Neuronal stem cell (in vitro differentiated cells): ENCODE measurements around the gene ZIC4.

ENCODE experiments used
- DNase-seq: peaks from one replicate; pipeline ENCODE4 v3.0.0-alpha.2; 2013; ENCODE audit warnings: low spot score
- H2AFZ ChIP-seq: one replicate; pipeline ENCODE4 v1.6.1; 2013; ENCODE audit warnings: mild to moderate bottlenecking, low read length, inconsistent platforms
- H2AK5ac ChIP-seq: 2 replicates; pipeline ENCODE4 v1.6.1; 2013; ENCODE audit warnings: low read depth, mild to moderate bottlenecking, inconsistent platforms, low read length, moderate library complexity, mixed read lengths
- H2BK120ac ChIP-seq: 2 replicates; pipeline ENCODE4 v1.6.1; 2013; ENCODE audit warnings: low read depth, mild to moderate bottlenecking, inconsistent platforms, low read length, moderate library complexity, mixed read lengths
- H2BK12ac ChIP-seq: one replicate; pipeline ENCODE4 v1.6.1; 2013; ENCODE audit warnings: low read length, inconsistent platforms
- H2BK15ac ChIP-seq: 2 replicates; pipeline ENCODE4 v1.6.1; 2013; ENCODE audit warnings: mild to moderate bottlenecking, low read length, inconsistent platforms, mixed read lengths
- H2BK5ac ChIP-seq: one replicate; pipeline ENCODE4 v1.6.1; 2013; ENCODE audit warnings: inconsistent platforms, mild to moderate bottlenecking, low read length, moderate library complexity
- H3K14ac ChIP-seq: one replicate; pipeline ENCODE4 v1.6.1; 2013; ENCODE audit warnings: low read length, inconsistent platforms
- H3K18ac ChIP-seq: 2 replicates; pipeline ENCODE4 v1.6.1; 2013; ENCODE audit warnings: low read length, inconsistent platforms
- H3K23ac ChIP-seq: 2 replicates; pipeline ENCODE4 v1.6.1; 2013; ENCODE audit warnings: low read depth, mild to moderate bottlenecking, mixed read lengths, low read length, inconsistent platforms; ENCODE audit not compliant: poor library complexity
- H3K27ac ChIP-seq: replicated peaks from 3 replicates; pipeline ENCODE4 v1.5.1; 2013; ENCODE audit warnings: low read length, inconsistent platforms
- H3K27me3 ChIP-seq, 3 experiments: 2 replicates each; pipeline ENCODE4 v1.6.1; 2013; ENCODE audit warnings: low read length in 3 of 3, mild to moderate bottlenecking in 2 of 3, inconsistent platforms in 1 of 3, low read depth in 1 of 3, mixed read lengths in 1 of 3, moderate library complexity in 1 of 3; ENCODE audit not compliant: control insufficient read depth in 3 of 3, insufficient read depth in 3 of 3
- H3K36me3 ChIP-seq, 2 donors: replicated peaks in 1 of 2; 2 replicates each; pipeline ENCODE4 v1.6.1; 2013; ENCODE audit warnings: low read length in 2 of 2; ENCODE audit not compliant: control insufficient read depth in 2 of 2, insufficient read depth in 2 of 2
- H3K4ac ChIP-seq: 2 replicates; pipeline ENCODE4 v1.6.1; 2013; ENCODE audit warnings: inconsistent platforms, mild to moderate bottlenecking, low read length, moderate library complexity
- H3K4me1 ChIP-seq, 2 donors: 1 replicate in 1 of 2; 2 replicates in 1 of 2; pipeline ENCODE4 v1.6.1; 2013; ENCODE audit warnings: low read length in 2 of 2, low read depth in 1 of 2; ENCODE audit not compliant: control insufficient read depth in 2 of 2, insufficient read depth in 1 of 2
- H3K4me2 ChIP-seq: one replicate; pipeline ENCODE4 v1.6.1; 2013; ENCODE audit warnings: mild to moderate bottlenecking, low read length, inconsistent platforms; ENCODE audit not compliant: insufficient read depth, poor library complexity, severe bottlenecking
- H3K4me3 ChIP-seq, 2 donors: 2 replicates each; pipeline ENCODE4 v1.5.1; 2013; ENCODE audit warnings: low read length in 2 of 2, mild to moderate bottlenecking in 2 of 2, inconsistent platforms in 1 of 2, moderate library complexity in 1 of 2
- H3K79me1 ChIP-seq: one replicate; pipeline ENCODE4 v1.6.1; 2013; ENCODE audit warnings: low read depth, mild to moderate bottlenecking, inconsistent platforms, low read length, moderate library complexity
- H3K9ac ChIP-seq: one replicate; pipeline ENCODE4 v1.6.1; 2013; ENCODE audit warnings: mild to moderate bottlenecking, low read depth, low read length, inconsistent platforms; ENCODE audit not compliant: poor library complexity
- H3K9me3 ChIP-seq, 2 donors: replicated peaks in 1 of 2; 2 replicates each; pipeline versions ENCODE3 to v1.6.1; 2013; ENCODE audit warnings: low read length in 2 of 2, mild to moderate bottlenecking in 2 of 2, inconsistent platforms in 1 of 2, low read depth in 1 of 2, mixed read lengths in 1 of 2, moderate library complexity in 1 of 2; ENCODE audit not compliant: control insufficient read depth in 2 of 2, insufficient read depth in 1 of 2
- H4K8ac ChIP-seq: one replicate; pipeline ENCODE4 v1.6.1; 2013; ENCODE audit warnings: low read depth, mild to moderate bottlenecking, inconsistent platforms, low read length, moderate library complexity
- H4K91ac ChIP-seq: one replicate; pipeline ENCODE4 v1.6.1; 2013; ENCODE audit warnings: low read length, low read depth, mild to moderate bottlenecking, inconsistent platforms; ENCODE audit not compliant: poor library complexity
- whole genome bisulfite sequencing, 2 donors: extraction: QIAGEN DNeasy Blood & Tissue Kit; methylation state at CpG; one replicate each; pipeline ENCODE4 v1.1.7; 2013; ENCODE audit warnings: missing lambda C conversion rate in 2 of 2, mixed read lengths in 1 of 2; ENCODE audit not compliant: insufficient read length in 2 of 2, insufficient replicate concordance in 1 of 2; ENCODE audit errors: extremely low coverage in 2 of 2; 5-methylcytosine and 5-hydroxymethylcytosine counted together

ZIC4 gene

DNA sequence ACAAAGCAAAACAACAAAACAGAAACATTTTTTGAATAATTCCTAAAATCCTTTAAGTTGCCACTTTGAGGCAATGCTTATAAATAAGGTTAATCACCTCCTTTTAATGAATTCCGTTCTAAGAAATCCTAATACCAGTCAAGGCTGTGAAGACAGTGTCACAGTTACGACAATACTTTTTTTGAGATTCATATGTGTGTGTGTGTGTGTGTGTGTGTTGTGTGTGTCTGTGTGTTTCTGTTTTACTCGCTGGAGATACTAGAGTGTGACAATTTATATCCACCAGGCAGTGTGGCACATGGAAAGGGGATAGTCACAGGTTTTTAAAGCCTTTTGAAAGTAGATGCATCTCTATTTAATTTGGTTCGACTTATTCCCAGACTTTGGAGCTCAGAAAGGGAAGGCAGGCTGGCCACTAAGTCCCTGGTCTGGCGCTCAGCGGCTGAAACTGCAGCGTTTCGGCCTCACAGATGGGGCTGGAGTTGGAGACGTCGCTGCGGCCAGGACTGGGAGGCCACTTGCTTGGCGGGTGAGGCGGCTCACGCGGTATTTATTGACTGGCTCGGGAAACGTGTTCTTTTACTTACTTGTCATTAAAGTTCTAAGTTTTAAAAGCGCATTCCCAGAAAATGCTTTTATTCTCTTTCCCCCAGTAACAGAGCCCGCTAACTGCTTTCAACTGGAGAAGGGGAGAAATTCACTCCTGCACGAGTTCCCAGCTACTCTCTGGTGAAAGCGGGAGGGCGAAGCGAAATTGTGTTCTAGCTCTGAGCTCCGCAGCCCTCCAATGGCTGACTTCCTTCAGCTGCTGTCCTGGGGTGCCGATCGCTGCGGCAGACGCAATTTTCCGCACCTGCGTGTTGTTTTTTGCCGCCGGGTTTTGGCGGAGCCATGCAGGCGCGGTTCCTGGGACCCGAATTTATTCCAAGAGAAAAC lies 16.5 kb upstream of the ZIC4 start:
- H3K9me3 ChIP-seq = peaks cover 0 to 20% of the 10 kb centered on the region in 2 donors
- no peak overlapping the region for H3K4ac ChIP-seq
- peaks cover 0 to 10% of the 10 kb centered on the region in 2 donors for H3K4me1 ChIP-seq
- no peak overlapping the region for H4K91ac ChIP-seq
- H2AFZ ChIP-seq = peak overlapping the region; percentile 58
- H3K27ac ChIP-seq = no peak overlapping the region
- peak overlapping the region; percentile 42 for H3K4me2 ChIP-seq
- H4K8ac ChIP-seq = no peak overlapping the region
- no peak overlapping the region for H3K23ac ChIP-seq
- no peaks in the 10 kb centered on the region for H3K79me1 ChIP-seq
- no peak overlapping the region for H2BK15ac ChIP-seq
- no peak overlapping the region for H3K18ac ChIP-seq
- DNase-seq = peak; percentile 61
- no CpG with 5 or more reads among the region's 36 CpGs for WGBS, 2 donors
- H2BK120ac ChIP-seq = no peak overlapping the region
- H3K27me3 ChIP-seq = peaks cover 6 to 68% (median 19%) of the 10 kb centered on the region in 3 experiments
- H2AK5ac ChIP-seq = no peak overlapping the region
- H3K4me3 ChIP-seq = peak overlapping the region; percentile 13 to 14
- H3K9ac ChIP-seq = no peak overlapping the region
- H2BK12ac ChIP-seq = no peak overlapping the region
- no peak overlapping the region for H2BK5ac ChIP-seq
- no peak overlapping the region for H3K14ac ChIP-seq
- H3K36me3 ChIP-seq = peaks cover 0 to 6% of the 10 kb centered on the region in 2 donors

DNA sequence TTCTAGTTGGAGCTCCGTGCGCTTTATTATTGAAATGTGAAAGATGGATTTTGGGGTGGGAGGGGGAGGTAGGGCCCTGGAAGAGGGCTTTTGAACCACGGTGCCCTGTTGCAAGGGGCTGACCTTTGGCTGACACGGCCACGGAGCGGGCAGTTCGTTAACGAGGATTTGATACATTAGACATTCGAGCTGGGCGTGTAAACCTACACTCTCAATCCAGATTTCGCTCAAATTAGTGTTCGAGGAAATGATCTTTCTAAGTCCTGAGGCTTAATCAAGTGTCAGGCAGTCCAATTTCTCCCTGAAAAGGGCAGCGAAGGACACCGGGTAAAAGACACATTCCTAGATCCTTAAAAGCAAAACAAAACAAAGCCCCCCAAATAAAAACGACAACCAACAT lies 15.9 kb upstream of the ZIC4 start:
- H3K9ac ChIP-seq = no peak overlapping the region
- no peak overlapping the region for H2AK5ac ChIP-seq
- H3K4me2 ChIP-seq = peak overlapping the region; percentile 26
- no peak overlapping the region for H3K27ac ChIP-seq
- no peak overlapping the region for H2BK12ac ChIP-seq
- H3K18ac ChIP-seq = no peak overlapping the region
- peaks cover 6 to 73% (median 19%) of the 10 kb centered on the region in 3 experiments for H3K27me3 ChIP-seq
- peaks cover 0 to 20% of the 10 kb centered on the region in 2 donors for H3K9me3 ChIP-seq
- no CpG with 5 or more reads among the region's 15 CpGs for WGBS, 2 donors
- H3K4me1 ChIP-seq = peaks cover 0 to 10% of the 10 kb centered on the region in 2 donors
- no peak overlapping the region for H3K14ac ChIP-seq
- no peak overlapping the region for H4K91ac ChIP-seq
- H3K79me1 ChIP-seq = no peaks in the 10 kb centered on the region
- H2BK120ac ChIP-seq = no peak overlapping the region
- no peak overlapping the region for H3K4ac ChIP-seq
- no peak overlapping the region for H3K23ac ChIP-seq
- H2BK5ac ChIP-seq = no peak overlapping the region
- no peak overlapping the region for H4K8ac ChIP-seq
- H3K4me3 ChIP-seq = no peak overlapping the region
- peaks cover 0 to 6% of the 10 kb centered on the region in 2 donors for H3K36me3 ChIP-seq
- no peak overlapping the region for H2BK15ac ChIP-seq
- DNase-seq = peak; percentile 32
- no peak overlapping the region for H2AFZ ChIP-seq

DNA sequence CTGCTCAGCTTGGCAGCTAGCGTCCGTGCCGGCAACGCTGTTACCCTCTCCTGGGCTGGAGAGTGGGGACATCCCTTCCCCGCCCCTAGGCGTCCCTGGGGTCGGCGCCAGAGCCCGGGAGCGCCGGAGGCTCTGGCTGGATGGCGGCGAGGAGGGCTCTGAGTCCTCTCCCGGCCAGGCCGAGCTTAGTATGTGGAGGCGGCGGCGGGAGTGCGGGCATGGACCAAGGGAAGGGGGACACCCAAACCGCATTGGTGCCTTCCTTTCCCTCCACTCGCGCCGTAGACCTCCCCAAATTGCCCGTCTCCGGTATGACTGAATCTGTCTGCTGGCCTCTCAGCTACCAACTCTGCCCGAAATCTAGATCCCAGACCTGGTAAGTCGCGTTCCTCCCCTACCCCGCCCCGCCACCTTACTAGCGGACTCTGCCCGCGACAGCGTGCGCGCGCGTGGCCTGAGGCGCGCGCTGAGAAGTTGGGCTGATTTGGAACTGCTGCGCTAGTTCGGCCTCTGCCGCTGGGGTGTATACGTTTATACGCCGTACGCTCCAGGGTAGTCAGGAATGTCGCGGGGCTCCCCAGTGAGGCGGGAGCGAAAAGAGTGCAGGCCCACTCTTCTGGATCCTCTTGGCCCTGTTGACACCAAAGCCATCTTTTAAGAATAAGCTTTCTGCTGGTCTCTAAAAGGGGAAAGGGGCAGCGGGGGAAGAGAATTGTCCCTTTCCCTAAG lies 15.0 kb upstream of the ZIC4 start:
- peak overlapping the region; percentile 87 for H3K4me2 ChIP-seq
- no peak overlapping the region for H2BK12ac ChIP-seq
- H2AFZ ChIP-seq = no peak overlapping the region
- H3K23ac ChIP-seq = no peak overlapping the region
- H2BK15ac ChIP-seq = peak overlapping the region; percentile 18
- peaks cover 0 to 20% of the 10 kb centered on the region in 2 donors for H3K9me3 ChIP-seq
- H3K18ac ChIP-seq = peak overlapping the region; percentile 67
- peaks cover 0 to 10% of the 10 kb centered on the region in 2 donors for H3K36me3 ChIP-seq
- peaks cover 0 to 10% of the 10 kb centered on the region in 2 donors for H3K4me1 ChIP-seq
- no peak overlapping the region for H4K91ac ChIP-seq
- no peaks in the 10 kb centered on the region for H3K79me1 ChIP-seq
- no peak overlapping the region for H3K27ac ChIP-seq
- H2AK5ac ChIP-seq = no peak overlapping the region
- H3K4ac ChIP-seq = no peak overlapping the region
- no CpG with 5 or more reads among the region's 53 CpGs for WGBS, 2 donors
- H2BK120ac ChIP-seq = no peak overlapping the region
- H3K4me3 ChIP-seq = peak overlapping the region in 1 of 2 donors; percentile 74
- DNase-seq = peak; percentile 55
- H4K8ac ChIP-seq = no peak overlapping the region
- peak overlapping the region; percentile 53 for H3K9ac ChIP-seq
- H3K27me3 ChIP-seq = peaks cover 6 to 73% (median 19%) of the 10 kb centered on the region in 3 experiments
- no peak overlapping the region for H2BK5ac ChIP-seq
- H3K14ac ChIP-seq = no peak overlapping the region
